OCI-LY3 (cell line): ENCODE measurements around the gene SMAP2.

Experiments used
- H2AFZ ChIP-seq: fragments of 200-600, 300-600 bp; shearing (Covaris generic); 2 replicates; pipeline ENCODE4 v1.6.0; 2014; ENCODE audit warnings: antibody characterized with exemption, low read depth, low read length
- H3K27ac ChIP-seq: fragments of 200-600, 300-600 bp; sonication (generic); 2 replicates; pipeline ENCODE4 v1.5.1; 2014; ENCODE audit warnings: mild to moderate bottlenecking, low read length, moderate library complexity, mixed read lengths
- H3K27me3 ChIP-seq: fragments of 200-600, 300-600 bp; sonication (generic); 2 replicates; pipeline ENCODE4 v1.6.1; 2014; ENCODE audit warnings: low read depth, low read length, mixed read lengths
- H3K36me3 ChIP-seq: fragments of 200-600, 300-600 bp; sonication (generic); replicated peaks from 2 replicates; pipeline ENCODE3; 2014; ENCODE audit warnings: low read depth, low read length, mixed read lengths
- H3K4me1 ChIP-seq: fragments of 300-600, 200-600 bp; sonication (generic); 2 replicates; pipeline ENCODE4 v1.6.1; 2014; ENCODE audit warnings: low read length, mixed read lengths
- H3K4me2 ChIP-seq: fragments of 200-600, 300-600 bp; sonication (generic); 2 replicates; pipeline ENCODE4 v1.6.1; 2014; ENCODE audit warnings: low read length, mixed read lengths
- H3K4me3 ChIP-seq: fragments of 300-600, 200-600 bp; sonication (generic); 2 replicates; pipeline ENCODE4 v1.5.1; 2014; ENCODE audit warnings: antibody characterized with exemption, mild to moderate bottlenecking, low read length, moderate library complexity
- H3K79me2 ChIP-seq: fragments of 300-600, 200-600 bp; shearing (Covaris generic); 2 replicates; pipeline ENCODE4 v1.6.1; 2014; ENCODE audit warnings: mild to moderate bottlenecking, low read length, mixed read lengths
- H3K9ac ChIP-seq: fragments of 300-600, 200-600 bp; shearing (Covaris generic); 2 replicates; pipeline ENCODE4 v1.6.0; 2014; ENCODE audit warnings: mild to moderate bottlenecking, low read length, moderate library complexity
- H3K9me3 ChIP-seq: fragments of 200-600, 300-600 bp; shearing (Covaris generic); 2 replicates; pipeline ENCODE4 v1.6.1; 2014; ENCODE audit warnings: low read length, mixed read lengths; ENCODE audit not compliant: insufficient read depth
- H4K20me1 ChIP-seq: fragments of 200-600, 300-600 bp; sonication (generic); 2 replicates; pipeline ENCODE4 v1.6.1; 2016; ENCODE audit warnings: low read length, mixed read lengths; ENCODE audit not compliant: insufficient read depth
- EZH2phosphoT487 ChIP-seq: fragments of 200-600 bp; shearing (Covaris generic); IDR thresholded peaks from 2 replicates; pipeline ENCODE4 v1.6.1; 2018; ENCODE audit warnings: antibody characterized with exemption, mixed run types, low read depth
- TF ChIP-seq, protein P1 (sequence below): fragments of 200-600, 300-600 bp; sonication (generic); IDR thresholded peaks from 2 replicates; pipeline ENCODE4 v1.5.1; 2014; ENCODE audit warnings: antibody characterized with exemption, low read length, low read depth

SMAP2 gene

DNA sequence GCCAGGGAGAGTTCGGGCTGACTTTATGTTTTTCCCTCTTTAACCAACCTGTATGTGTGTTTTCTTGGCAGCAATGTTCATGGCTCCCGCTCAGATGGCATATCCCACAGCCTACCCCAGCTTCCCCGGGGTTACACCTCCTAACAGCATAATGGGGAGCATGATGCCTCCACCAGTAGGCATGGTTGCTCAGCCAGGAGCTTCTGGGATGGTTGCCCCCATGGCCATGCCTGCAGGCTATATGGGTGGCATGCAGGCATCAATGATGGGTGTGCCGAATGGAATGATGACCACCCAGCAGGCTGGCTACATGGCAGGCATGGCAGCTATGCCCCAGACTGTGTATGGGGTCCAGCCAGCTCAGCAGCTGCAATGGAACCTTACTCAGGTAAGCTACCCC lies 43.2 kb downstream of the SMAP2 start:
- TF ChIP-seq, protein P1, sequence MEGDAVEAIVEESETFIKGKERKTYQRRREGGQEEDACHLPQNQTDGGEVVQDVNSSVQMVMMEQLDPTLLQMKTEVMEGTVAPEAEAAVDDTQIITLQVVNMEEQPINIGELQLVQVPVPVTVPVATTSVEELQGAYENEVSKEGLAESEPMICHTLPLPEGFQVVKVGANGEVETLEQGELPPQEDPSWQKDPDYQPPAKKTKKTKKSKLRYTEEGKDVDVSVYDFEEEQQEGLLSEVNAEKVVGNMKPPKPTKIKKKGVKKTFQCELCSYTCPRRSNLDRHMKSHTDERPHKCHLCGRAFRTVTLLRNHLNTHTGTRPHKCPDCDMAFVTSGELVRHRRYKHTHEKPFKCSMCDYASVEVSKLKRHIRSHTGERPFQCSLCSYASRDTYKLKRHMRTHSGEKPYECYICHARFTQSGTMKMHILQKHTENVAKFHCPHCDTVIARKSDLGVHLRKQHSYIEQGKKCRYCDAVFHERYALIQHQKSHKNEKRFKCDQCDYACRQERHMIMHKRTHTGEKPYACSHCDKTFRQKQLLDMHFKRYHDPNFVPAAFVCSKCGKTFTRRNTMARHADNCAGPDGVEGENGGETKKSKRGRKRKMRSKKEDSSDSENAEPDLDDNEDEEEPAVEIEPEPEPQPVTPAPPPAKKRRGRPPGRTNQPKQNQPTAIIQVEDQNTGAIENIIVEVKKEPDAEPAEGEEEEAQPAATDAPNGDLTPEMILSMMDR: no peak
- TF ChIP-seq EZH2phosphoT487: no peak
- Histone ChIP-seq H3K27me3 (no peaks in the 10 kb centered on the region), H3K36me3 (peaks cover 76% of the 10 kb centered on the region)

DNA sequence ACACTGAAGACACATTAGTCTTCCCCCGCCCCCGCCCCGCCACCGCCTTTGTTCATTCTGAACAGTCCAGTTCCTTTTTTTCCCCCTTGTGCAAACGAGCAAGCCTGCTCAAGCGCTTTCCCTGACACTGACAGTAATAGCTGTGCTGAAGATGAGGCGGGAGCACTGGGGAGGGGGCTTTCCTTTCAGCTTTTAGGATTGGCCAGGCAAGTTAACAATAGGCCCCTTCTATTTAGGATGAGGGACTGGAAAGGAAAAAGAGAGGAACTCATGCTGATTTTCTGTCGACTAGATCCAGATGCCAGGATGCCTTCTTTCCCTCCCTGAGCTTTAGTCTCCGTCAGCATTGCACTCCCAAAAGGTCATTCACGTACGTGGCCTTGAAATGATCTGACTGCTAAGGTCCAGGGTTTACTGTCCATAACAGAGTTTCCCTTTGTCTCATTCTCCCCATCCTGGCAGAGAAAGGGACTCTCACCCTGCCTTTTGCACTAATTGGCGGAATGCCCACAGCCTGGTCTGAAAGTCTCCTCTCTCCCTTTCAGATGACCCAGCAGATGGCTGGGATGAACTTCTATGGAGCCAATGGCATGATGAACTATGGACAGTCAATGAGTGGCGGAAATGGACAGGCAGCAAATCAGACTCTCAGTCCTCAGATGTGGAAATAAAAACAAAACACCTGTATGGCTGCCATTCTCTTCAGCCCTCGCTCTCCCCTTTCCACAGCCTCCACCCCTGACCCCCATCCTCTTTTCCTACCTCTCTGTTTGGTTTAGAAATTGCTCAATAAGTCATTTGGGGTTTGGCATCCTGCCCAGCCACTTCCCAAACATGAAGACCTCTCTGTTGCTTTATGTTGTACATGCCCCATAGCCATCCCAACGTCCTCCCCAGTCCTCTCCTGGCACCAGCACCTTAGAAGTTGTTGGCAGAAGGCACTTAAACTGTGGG lies 48.2 kb downstream of the SMAP2 start:
- Histone ChIP-seq H3K27ac (no peak overlapping the region), H3K4me2 (no peak overlapping the region), H3K36me3 (peaks cover 64% of the 10 kb centered on the region), H3K9me3 (no peaks in the 10 kb centered on the region), H2AFZ (no peak overlapping the region), H4K20me1 (no peaks in the 10 kb centered on the region), H3K4me1 (peaks cover 3% of the 10 kb centered on the region; the same call in 1 of the 2 replicates), H3K4me3 (no peak overlapping the region), H3K27me3 (no peaks in the 10 kb centered on the region), H3K9ac (no peak overlapping the region), H3K79me2 (no peaks in the 10 kb centered on the region)
- TF ChIP-seq, protein P1: no peak
- TF ChIP-seq EZH2phosphoT487: no peak

More for the DNA sequence above, 43.2 kb downstream of the SMAP2 start:
- Histone ChIP-seq H3K4me3 (no peak overlapping the region), H2AFZ (no peak overlapping the region), H3K4me1 (no peaks in the 10 kb centered on the region), H3K9ac (no peak overlapping the region), H3K9me3 (no peaks in the 10 kb centered on the region), H4K20me1 (no peaks in the 10 kb centered on the region), H3K27ac (no peak overlapping the region), H3K4me2 (no peak overlapping the region), H3K79me2 (no peaks in the 10 kb centered on the region)

DNA sequence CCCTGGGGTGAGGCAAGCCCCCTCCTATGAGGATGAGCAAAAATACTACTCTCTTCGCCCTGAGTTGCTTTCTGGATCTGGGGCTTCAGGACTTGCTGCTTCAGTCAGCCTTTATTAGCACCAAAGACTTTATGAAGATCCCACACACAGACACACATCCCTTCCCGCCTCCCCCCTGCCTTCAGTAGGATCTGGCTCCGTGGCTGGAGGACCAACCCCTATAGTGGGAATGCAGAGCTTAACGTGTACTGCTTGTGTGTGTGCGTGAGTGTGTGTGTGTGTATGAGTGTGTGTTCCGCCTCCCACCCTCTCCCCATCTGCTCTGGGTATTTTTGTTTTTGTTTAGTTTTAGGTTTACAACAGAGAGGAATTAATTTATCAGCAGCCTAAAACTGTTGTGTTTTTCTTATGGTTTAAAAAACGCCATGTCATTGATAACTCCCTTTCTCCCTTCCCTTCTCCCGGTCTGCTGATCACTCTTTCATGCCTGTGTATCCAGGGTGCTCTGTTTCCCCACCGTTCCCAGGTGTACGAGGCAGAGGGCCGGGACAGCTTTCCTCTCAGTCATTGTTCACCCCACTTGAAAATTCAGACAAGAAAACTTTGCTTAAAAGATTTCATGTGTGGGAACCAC lies 49.2 kb downstream of the SMAP2 start:
- Histone ChIP-seq H3K27me3 (no peaks in the 10 kb centered on the region), H3K9ac (no peak overlapping the region), H3K36me3 (peaks cover 54% of the 10 kb centered on the region), H3K9me3 (no peaks in the 10 kb centered on the region), H4K20me1 (no peaks in the 10 kb centered on the region), H3K27ac (no peak overlapping the region), H3K4me1 (peaks cover 3% of the 10 kb centered on the region; the same call in 1 of the 2 replicates), H3K79me2 (no peaks in the 10 kb centered on the region), H2AFZ (no peak overlapping the region), H3K4me3 (no peak overlapping the region), H3K4me2 (no peak overlapping the region)
- TF ChIP-seq EZH2phosphoT487: no peak
- TF ChIP-seq, protein P1: no peak

DNA sequence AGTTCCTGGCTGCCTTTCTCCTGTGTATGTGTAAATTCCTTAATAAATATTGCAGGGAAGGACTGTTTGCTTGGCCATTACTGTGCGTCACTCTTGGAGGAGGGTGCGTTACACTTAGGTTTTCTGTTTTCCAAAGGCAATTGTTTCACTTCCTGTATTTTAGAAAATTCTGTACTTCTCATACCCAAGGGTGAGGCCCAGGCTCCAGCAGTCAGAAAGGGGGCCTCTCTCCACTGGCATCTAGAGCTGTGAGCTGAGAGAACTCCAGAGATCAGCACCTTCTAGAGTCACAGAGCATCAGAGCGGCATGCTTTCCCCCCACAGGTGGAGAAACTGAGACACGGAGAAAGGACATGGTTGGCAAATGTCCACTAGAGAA lies 49.7 kb downstream of the SMAP2 start:
- Histone ChIP-seq H3K27ac (no peak overlapping the region), H4K20me1 (no peaks in the 10 kb centered on the region)

More for the DNA sequence above, 49.7 kb downstream of the SMAP2 start:
- Histone ChIP-seq H3K4me1 (peaks cover 3% of the 10 kb centered on the region; the same call in 1 of the 2 replicates), H3K79me2 (no peaks in the 10 kb centered on the region), H3K4me3 (no peak overlapping the region), H3K9ac (no peak overlapping the region), H3K36me3 (peaks cover 49% of the 10 kb centered on the region), H3K27me3 (no peaks in the 10 kb centered on the region), H3K4me2 (no peak overlapping the region), H3K9me3 (no peaks in the 10 kb centered on the region), H2AFZ (no peak overlapping the region)
- TF ChIP-seq EZH2phosphoT487: no peak
- TF ChIP-seq, protein P1: no peak
